CD14-positive monocyte (primary cell): Measurements from ENCODE around the gene LRBA. TPM values are rescaled to one million over a fixed set of nuclear protein-coding genes. Genes with fewer than 3 reads are reported as not detected.

ENCODE experiments used
- DNase-seq, 3 donors: peaks; one replicate each; pipeline ENCODE4 v3.0.0-alpha.2; 2011 to 2022
- H2AFZ ChIP-seq: 2 replicates; pipeline ENCODE4 v1.6.0; 2012; ENCODE audit warnings: mild to moderate bottlenecking, low read depth, low read length, inconsistent platforms; ENCODE audit not compliant: insufficient read depth, poor library complexity, severe bottlenecking
- H3K27ac ChIP-seq, 2 donors: 1 replicate in 1 of 2; 2 replicates in 1 of 2; pipeline ENCODE4 v1.5.1; 2012 to 2013; ENCODE audit warnings: low read length in 2 of 2, control low read depth in 1 of 2, inconsistent platforms in 1 of 2, low read depth in 1 of 2, mild to moderate bottlenecking in 1 of 2
- H3K27me3 ChIP-seq, 2 donors: one replicate each; pipeline versions ENCODE4 v1.6.0 to v1.6.1; 2011 to 2013; ENCODE audit warnings: low read length in 2 of 2; ENCODE audit not compliant: control insufficient read depth in 2 of 2, insufficient read depth in 2 of 2
- H3K36me3 ChIP-seq, 2 donors: replicated peaks in 1 of 2; 1 replicate in 1 of 2; 2 replicates in 1 of 2; pipeline versions ENCODE4 v1.5.1 to v1.6.1; 2012 to 2013; ENCODE audit warnings: low read length in 2 of 2, control low read depth in 1 of 2, inconsistent platforms in 1 of 2, mild to moderate bottlenecking in 1 of 2; ENCODE audit not compliant: insufficient read depth in 2 of 2, control insufficient read depth in 1 of 2
- H3K4me1 ChIP-seq, 2 donors: 1 replicate in 1 of 2; 2 replicates in 1 of 2; pipeline versions ENCODE4 v1.5.1 to v1.6.1; 2012 to 2013; ENCODE audit warnings: low read length in 2 of 2, control low read depth in 1 of 2, inconsistent platforms in 1 of 2, mild to moderate bottlenecking in 1 of 2, moderate library complexity in 1 of 2; ENCODE audit not compliant: insufficient read depth in 2 of 2, control insufficient read depth in 1 of 2
- H3K4me2 ChIP-seq: replicated peaks from 2 replicates; pipeline ENCODE3; 2012; ENCODE audit warnings: low read length, moderate library complexity, mild to moderate bottlenecking; ENCODE audit not compliant: poor library complexity, severe bottlenecking; ENCODE audit errors: extremely low read depth
- H3K4me3 ChIP-seq, 3 experiments: fragments of 200-600 bp in 1 of 3; sonication (generic) in 1 of 3; replicated peaks in 1 of 3; 1 replicate in 2 of 3; 2 replicates in 1 of 3; pipeline ENCODE4 v1.5.1; 2011 to 2013; ENCODE audit warnings: low read length in 3 of 3, mild to moderate bottlenecking in 3 of 3, control low read depth in 2 of 3, low read depth in 2 of 3, inconsistent platforms in 1 of 3, moderate library complexity in 1 of 3
- H3K79me2 ChIP-seq: 2 replicates; pipeline ENCODE4 v1.6.0; 2012; ENCODE audit warnings: mild to moderate bottlenecking, control low read depth, inconsistent platforms, low read length, moderate library complexity; ENCODE audit not compliant: insufficient read depth
- H3K9ac ChIP-seq: 2 replicates; pipeline ENCODE4 v1.6.0; 2017; ENCODE audit warnings: low read length, mild to moderate bottlenecking; ENCODE audit not compliant: insufficient read depth, poor library complexity, severe bottlenecking
- H3K9me3 ChIP-seq, 2 donors: replicated peaks in 1 of 2; 1 replicate in 1 of 2; 2 replicates in 1 of 2; pipeline versions ENCODE4 v1.5.1 to v1.6.1; 2012 to 2013; ENCODE audit warnings: low read length in 2 of 2, control low read depth in 1 of 2; ENCODE audit not compliant: control insufficient read depth in 1 of 2, insufficient read depth in 1 of 2
- H4K20me1 ChIP-seq: 2 replicates; pipeline ENCODE4 v1.6.0; 2012; ENCODE audit warnings: mild to moderate bottlenecking, low read length, control low read depth, moderate library complexity; ENCODE audit not compliant: insufficient read depth
- H3K27ac Mint-ChIP-seq, 7 donors: one replicate each; pipeline ENCODE4 v1.8.0; 2020; ENCODE audit warnings: mild to moderate bottlenecking in 7 of 7, mixed read lengths in 7 of 7, moderate library complexity in 6 of 7, inconsistent platforms in 2 of 7
- H3K27me3 Mint-ChIP-seq, 3 donors: one replicate each; pipeline ENCODE4 v1.8.0; 2021 to 2022; ENCODE audit warnings: low read depth in 3 of 3, mild to moderate bottlenecking in 3 of 3, mixed read lengths in 3 of 3, moderate library complexity in 3 of 3, inconsistent platforms in 1 of 3
- H3K36me3 Mint-ChIP-seq, 2 donors: one replicate each; pipeline ENCODE4 v1.8.0; 2020; ENCODE audit warnings: mixed read lengths in 2 of 2, inconsistent platforms in 1 of 2, mild to moderate bottlenecking in 1 of 2
- H3K4me1 Mint-ChIP-seq: one replicate; pipeline ENCODE4 v1.8.0; 2020; ENCODE audit warnings: mild to moderate bottlenecking, mixed read lengths
- H3K4me3 Mint-ChIP-seq, 2 donors: one replicate each; pipeline ENCODE4 v1.8.0; 2020; ENCODE audit warnings: mild to moderate bottlenecking in 2 of 2, mixed read lengths in 2 of 2, moderate library complexity in 1 of 2
- H3K9me3 Mint-ChIP-seq, 7 donors: one replicate each; pipeline ENCODE4 v1.8.0; 2020 to 2022; ENCODE audit warnings: mixed read lengths in 7 of 7, mild to moderate bottlenecking in 6 of 7, moderate library complexity in 6 of 7, inconsistent platforms in 2 of 7
- CTCF ChIP-seq: fragments of 200-600 bp; IDR thresholded peaks from one replicate; pipeline ENCODE4 v1.8.0; 2022; ENCODE audit warnings: antibody characterized with exemption, mild to moderate bottlenecking
- WGBS: methylation state at CpG from one replicate; pipeline ENCODE4 v1.1.5; 2013; ENCODE audit warnings: missing lambda C conversion rate; ENCODE audit not compliant: insufficient coverage; 5-methylcytosine and 5-hydroxymethylcytosine counted together
- intact Hi-C, 2 donors: fragments of 100-400 bp; cut with micrococcal nuclease; formaldehyde crosslinking; loops; one replicate each; pipeline versions ENCODE4 v1.15.0 to v1.15.1; 2023
- polyA plus RNA-seq, 3 donors: library from polyadenylated mRNA; depleted of rRNA in 1 of 3; unstranded in 2 of 3; stranded (reverse) in 1 of 3; fragments of 300-500 nt in 2 of 3; fragments of >200 nt in 1 of 3; fragmentation: Illumina TruSeq in 2 of 3; gene quantifications; 1 replicate in 2 of 3; 2 replicates in 1 of 3; pipeline ENCODE4 v1.2.3, GENCODE V29; 2012 to 2021

LRBA gene
- polyA plus RNA-seq, 3 donors: 1.5 to 5.5 (median 4.4) TPM

GRCh38 chr4:150569998-150570535 is 445.0 kb downstream of the LRBA start:
- no peak for DNase-seq
- Histone ChIP-seq H3K4me1 (no peaks in the 10 kb centered on the region), H3K27me3 (no peaks in the 10 kb centered on the region), H3K27ac (no peak overlapping the region), H3K9me3 (no peaks in the 10 kb centered on the region), H3K79me2 (no peaks in the 10 kb centered on the region), H3K4me2 (no peak overlapping the region), H4K20me1 (no peaks in the 10 kb centered on the region), H2AFZ (no peak overlapping the region), H3K9ac (no peak overlapping the region), H3K36me3 (no peaks in the 10 kb centered on the region), H3K4me3 (no peak overlapping the region)
- Mint-ChIP-seq H3K4me1 (no peaks in the 10 kb centered on the region), H3K36me3 (peaks cover 0 to 3% of the 10 kb centered on the region in 2 donors), H3K27me3 (no peaks in the 10 kb centered on the region), H3K27ac (no peak overlapping the region), H3K9me3 (no peaks in the 10 kb centered on the region), H3K4me3 (no peak overlapping the region)
- no peak for TF ChIP-seq CTCF
- 69% methylated on average over 2 of the region's 4 CpGs for WGBS
- intact Hi-C loops: no loop called here

GRCh38 chr4:150569384-150569987 is 445.6 kb downstream of the LRBA start:
- Histone ChIP-seq H3K9ac (no peak overlapping the region), H4K20me1 (no peaks in the 10 kb centered on the region), H3K4me2 (no peak overlapping the region), H2AFZ (no peak overlapping the region), H3K4me1 (no peaks in the 10 kb centered on the region), H3K79me2 (no peaks in the 10 kb centered on the region), H3K27ac (no peak overlapping the region), H3K27me3 (no peaks in the 10 kb centered on the region), H3K4me3 (no peak overlapping the region), H3K36me3 (no peaks in the 10 kb centered on the region), H3K9me3 (no peaks in the 10 kb centered on the region)
- no peak for TF ChIP-seq CTCF
- WGBS: 100% methylated on average over 2 of the region's 5 CpGs
- Mint-ChIP-seq H3K4me3 (no peak overlapping the region), H3K9me3 (no peaks in the 10 kb centered on the region), H3K36me3 (peaks cover 0 to 3% of the 10 kb centered on the region in 2 donors), H3K4me1 (no peaks in the 10 kb centered on the region), H3K27me3 (no peaks in the 10 kb centered on the region), H3K27ac (no peak overlapping the region)
- intact Hi-C loops: no loop called here
- no peak for DNase-seq
